Right atrium auricular region (tissue), 2 donors: Measurements from ENCODE around the gene TRIM69. TPM values are rescaled to one million over a fixed set of nuclear protein-coding genes. Genes with fewer than 3 reads are reported as not detected.
"Not testable (repeated sequence)": the region's sequence is repeated elsewhere in the genome, so short reads cannot be mapped to it uniquely, and the experiment has no call there.

ENCODE experiments used
- DNase-seq: peaks from one replicate; pipeline ENCODE4 v3.0.0-alpha.2; 2019; ENCODE audit warnings: low spot score
- H3K27ac ChIP-seq, 2 donors: fragments of 200-600 bp; sonication (generic); 1 replicate in 1 of 2; 2 replicates in 1 of 2; pipeline ENCODE4 v1.5.1; 2016 to 2019
- H3K27me3 ChIP-seq, 2 donors: fragments of 200-600 bp; sonication (generic); one replicate each; pipeline versions ENCODE4 v1.5.1 to v1.6.0; 2017 to 2019
- H3K36me3 ChIP-seq: fragments of 200-600 bp; sonication (generic); one replicate; pipeline ENCODE4 v1.5.1; 2016
- H3K4me1 ChIP-seq, 2 donors: fragments of 200-600 bp; sonication (generic); one replicate each; pipeline versions ENCODE4 v1.5.1 to v1.6.0; 2017 to 2019
- H3K4me3 ChIP-seq, 2 donors: fragments of 200-600 bp; sonication (generic); 1 replicate in 1 of 2; 2 replicates in 1 of 2; pipeline ENCODE4 v1.5.1; 2017 to 2019; ENCODE audit warnings: mild to moderate bottlenecking in 1 of 2, moderate library complexity in 1 of 2
- H3K9me3 ChIP-seq, 2 donors: fragments of 200-600 bp; sonication (generic); one replicate each; pipeline ENCODE4 v1.5.1; 2019
- total RNA-seq, 2 donors: library from RNA; depleted of rRNA; stranded (reverse); fragments of >200 nt; gene quantifications; one replicate each; pipeline ENCODE4 v1.1.0, GENCODE V29; 2016
- TF ChIP-seq, protein P1 (sequence below), 2 donors: fragments of 200-600 bp; sonication (generic); IDR thresholded peaks; one replicate each; pipeline ENCODE4 v1.5.1; 2019; ENCODE audit warnings: antibody characterized with exemption in 2 of 2

Gene TRIM69, protein sequence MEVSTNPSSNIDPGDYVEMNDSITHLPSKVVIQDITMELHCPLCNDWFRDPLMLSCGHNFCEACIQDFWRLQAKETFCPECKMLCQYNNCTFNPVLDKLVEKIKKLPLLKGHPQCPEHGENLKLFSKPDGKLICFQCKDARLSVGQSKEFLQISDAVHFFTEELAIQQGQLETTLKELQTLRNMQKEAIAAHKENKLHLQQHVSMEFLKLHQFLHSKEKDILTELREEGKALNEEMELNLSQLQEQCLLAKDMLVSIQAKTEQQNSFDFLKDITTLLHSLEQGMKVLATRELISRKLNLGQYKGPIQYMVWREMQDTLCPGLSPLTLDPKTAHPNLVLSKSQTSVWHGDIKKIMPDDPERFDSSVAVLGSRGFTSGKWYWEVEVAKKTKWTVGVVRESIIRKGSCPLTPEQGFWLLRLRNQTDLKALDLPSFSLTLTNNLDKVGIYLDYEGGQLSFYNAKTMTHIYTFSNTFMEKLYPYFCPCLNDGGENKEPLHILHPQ
- 10 to 100 TPM; 28.9 to 55.1 TPM for total RNA-seq

DNA sequence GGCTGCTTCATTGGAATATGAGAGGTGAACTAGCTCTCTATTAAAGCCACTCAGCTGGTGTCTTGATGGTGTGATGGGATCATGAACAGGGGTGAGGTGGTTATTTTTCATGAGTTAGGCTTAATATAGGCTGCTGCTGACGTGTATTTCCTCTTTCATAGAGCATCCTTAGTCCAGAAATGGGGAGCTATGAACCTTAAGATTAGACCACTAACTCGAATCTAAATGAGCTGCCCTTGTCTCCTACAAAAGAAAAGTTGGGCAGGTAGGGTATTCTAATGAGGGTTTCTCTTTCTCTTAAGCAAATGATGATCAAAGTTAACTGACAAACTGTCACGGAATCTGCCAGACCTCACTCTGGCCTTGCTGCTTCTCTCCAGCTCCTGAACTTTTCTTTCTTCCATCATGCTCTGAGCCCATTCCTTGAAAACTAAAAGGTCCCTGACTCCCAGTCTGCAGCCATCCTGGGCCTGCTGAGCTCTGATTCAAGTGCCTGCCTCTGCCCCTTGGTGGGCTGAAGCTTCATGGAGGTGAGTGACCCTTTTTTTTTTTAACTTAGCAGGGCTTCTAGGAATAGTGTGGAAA, at the start of gene TRIM69:
TRIM69 (plus strand) TSS at position 348 of the 585 bp plus-strand sequence; CDS start at position 525, 177 bp downstream.
- no peak within 1 kb of the TSS for H3K4me3 ChIP-seq
- TF ChIP-seq, protein P1, sequence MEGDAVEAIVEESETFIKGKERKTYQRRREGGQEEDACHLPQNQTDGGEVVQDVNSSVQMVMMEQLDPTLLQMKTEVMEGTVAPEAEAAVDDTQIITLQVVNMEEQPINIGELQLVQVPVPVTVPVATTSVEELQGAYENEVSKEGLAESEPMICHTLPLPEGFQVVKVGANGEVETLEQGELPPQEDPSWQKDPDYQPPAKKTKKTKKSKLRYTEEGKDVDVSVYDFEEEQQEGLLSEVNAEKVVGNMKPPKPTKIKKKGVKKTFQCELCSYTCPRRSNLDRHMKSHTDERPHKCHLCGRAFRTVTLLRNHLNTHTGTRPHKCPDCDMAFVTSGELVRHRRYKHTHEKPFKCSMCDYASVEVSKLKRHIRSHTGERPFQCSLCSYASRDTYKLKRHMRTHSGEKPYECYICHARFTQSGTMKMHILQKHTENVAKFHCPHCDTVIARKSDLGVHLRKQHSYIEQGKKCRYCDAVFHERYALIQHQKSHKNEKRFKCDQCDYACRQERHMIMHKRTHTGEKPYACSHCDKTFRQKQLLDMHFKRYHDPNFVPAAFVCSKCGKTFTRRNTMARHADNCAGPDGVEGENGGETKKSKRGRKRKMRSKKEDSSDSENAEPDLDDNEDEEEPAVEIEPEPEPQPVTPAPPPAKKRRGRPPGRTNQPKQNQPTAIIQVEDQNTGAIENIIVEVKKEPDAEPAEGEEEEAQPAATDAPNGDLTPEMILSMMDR (IDR thresholded peaks at IDR 0.05), result no peak
- no peaks in the 10 kb centered on the region for H3K9me3 ChIP-seq
- H3K36me3 ChIP-seq, result peaks cover 8% of the 10 kb centered on the region
- no peaks in the 10 kb centered on the region for H3K27me3 ChIP-seq
- no peak for DNase-seq
- H3K4me1 ChIP-seq, result peaks cover 0 to 20% of the 10 kb centered on the region in 2 donors
- peak within 1 kb of the TSS; percentile 8 to 72 for H3K27ac ChIP-seq

DNA sequence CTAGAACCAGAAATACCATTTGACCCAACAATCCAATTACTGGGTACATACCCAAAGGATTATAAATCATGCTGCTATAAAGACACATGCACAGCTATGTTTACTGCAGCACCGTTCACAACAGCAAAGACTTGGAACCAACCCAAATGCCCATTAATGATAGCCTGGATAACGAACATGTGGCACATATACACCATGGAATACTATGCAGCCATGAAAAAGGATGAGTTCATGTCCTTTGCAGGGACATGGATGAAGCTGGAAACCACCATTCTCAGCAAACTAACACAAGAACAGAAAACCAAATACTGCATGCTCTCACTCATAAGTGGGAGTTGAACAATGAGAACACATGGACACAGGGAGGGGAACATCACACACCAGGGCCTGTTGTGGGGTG, 47.0 kb upstream of the TRIM69 start:
- H3K27me3 ChIP-seq, DNase-seq, H3K9me3 ChIP-seq, H3K4me3 ChIP-seq, H3K36me3 ChIP-seq, H3K27ac ChIP-seq, H3K4me1 ChIP-seq: not testable (repeated sequence)

DNA sequence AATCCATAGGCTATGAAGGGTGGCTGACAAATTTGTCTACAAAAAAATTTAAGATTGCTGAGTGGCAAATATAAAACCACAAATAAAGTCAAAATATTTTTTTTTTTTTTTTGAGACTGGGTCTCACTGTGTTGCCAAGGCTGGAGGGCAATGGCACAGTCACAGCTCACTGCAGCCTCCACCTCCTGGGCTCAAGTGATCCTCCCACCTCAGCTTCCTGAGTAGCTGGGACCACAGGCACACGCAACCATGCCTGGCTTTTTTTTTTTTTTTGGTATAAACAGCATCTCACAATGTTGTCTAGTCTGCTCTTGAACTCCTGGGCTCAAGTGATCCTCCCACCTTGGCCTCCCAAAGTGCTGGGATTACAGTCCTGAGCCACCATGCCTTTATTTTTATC, 46.1 kb upstream of the TRIM69 start:
- DNase-seq, H3K36me3 ChIP-seq, H3K4me3 ChIP-seq, H3K27me3 ChIP-seq, H3K9me3 ChIP-seq, H3K27ac ChIP-seq, H3K4me1 ChIP-seq: not testable (repeated sequence)

DNA sequence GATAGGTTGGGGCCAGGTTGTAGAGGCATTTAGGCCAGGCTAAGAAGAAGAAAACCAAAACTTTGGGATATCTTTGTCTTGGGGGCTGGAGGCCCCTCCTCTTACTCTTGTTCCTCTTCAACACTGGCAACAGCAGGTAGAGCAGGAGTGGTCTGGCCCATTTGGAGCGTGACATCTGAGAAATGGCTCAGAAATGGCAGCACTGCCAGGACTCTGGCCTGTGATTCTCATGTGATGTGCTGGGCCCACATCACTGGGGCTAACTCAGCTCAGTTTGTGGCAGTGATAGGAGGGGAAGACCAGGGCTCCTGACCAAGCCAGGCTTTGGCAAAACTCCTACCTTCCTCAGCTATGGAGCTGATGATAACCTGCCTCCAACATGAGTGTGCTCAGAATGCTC, 43.7 kb upstream of the TRIM69 start:
- TF ChIP-seq, protein P1 (IDR thresholded peaks at IDR 0.05), result no peak
- Histone ChIP-seq H3K36me3 (no peaks in the 10 kb centered on the region), H3K9me3 (no peaks in the 10 kb centered on the region), H3K27me3 (no peaks in the 10 kb centered on the region), H3K4me1 (no peaks in the 10 kb centered on the region), H3K4me3 (no peak overlapping the region), H3K27ac (no peak overlapping the region)
- no peak for DNase-seq

DNA sequence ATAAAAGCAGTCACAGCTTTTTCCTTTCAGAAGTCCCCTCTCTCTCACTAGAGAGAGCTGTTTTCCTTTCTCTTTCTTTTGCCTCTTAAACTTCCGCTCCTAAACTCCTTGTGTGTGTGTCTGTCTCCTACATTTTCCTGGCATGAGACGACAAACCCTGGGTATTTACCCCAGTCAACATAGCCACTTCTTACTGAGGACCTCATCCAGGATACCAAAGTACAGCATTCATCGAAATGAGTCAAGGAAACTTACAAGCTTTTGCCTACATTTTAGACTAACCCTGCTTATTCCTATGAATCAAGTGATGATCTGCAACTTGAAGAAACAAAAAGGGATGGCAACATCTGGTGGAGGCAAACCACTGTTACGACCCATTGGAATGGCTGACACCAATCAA, 41.9 kb upstream of the TRIM69 start:
- Histone ChIP-seq H3K36me3 (no peaks in the 10 kb centered on the region), H3K4me1 (no peaks in the 10 kb centered on the region), H3K9me3 (no peaks in the 10 kb centered on the region), H3K4me3 (no peak overlapping the region), H3K27me3 (no peaks in the 10 kb centered on the region), H3K27ac (no peak overlapping the region)
- TF ChIP-seq, protein P1 (IDR thresholded peaks at IDR 0.05), result no peak
- no peak for DNase-seq

DNA sequence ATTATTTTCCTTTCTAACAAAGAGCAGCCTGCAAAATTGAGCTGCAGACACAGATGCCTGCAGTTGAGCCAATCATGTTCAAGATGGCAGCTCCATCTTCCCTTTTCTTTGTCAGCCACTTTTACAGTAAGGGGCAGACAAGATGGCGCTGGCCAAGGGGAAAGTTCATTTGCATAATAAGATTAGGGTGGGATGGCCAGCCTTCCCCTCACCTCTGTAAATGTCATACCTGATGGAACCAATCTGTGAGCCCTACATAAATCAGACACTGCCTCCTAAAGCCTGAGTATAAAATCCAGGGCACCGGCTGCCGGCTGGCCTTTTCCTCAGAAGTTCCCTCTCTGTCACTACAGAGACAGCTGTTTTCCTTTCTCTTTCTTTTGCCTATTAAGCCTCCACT, 41.0 kb upstream of the TRIM69 start:
- Histone ChIP-seq H3K9me3 (no peaks in the 10 kb centered on the region), H3K4me3 (no peak overlapping the region), H3K36me3 (no peaks in the 10 kb centered on the region), H3K4me1 (no peaks in the 10 kb centered on the region), H3K27ac (no peak overlapping the region), H3K27me3 (no peaks in the 10 kb centered on the region)
- no peak for DNase-seq
- TF ChIP-seq, protein P1 (IDR thresholded peaks at IDR 0.05), result no peak
